ENCODE results near the gene HMCN2.
"Not testable (repeated sequence)": the region's sequence is repeated elsewhere in the genome, so short reads cannot be mapped to it uniquely, and the experiment has no call there.

Gene HMCN2

DNA sequence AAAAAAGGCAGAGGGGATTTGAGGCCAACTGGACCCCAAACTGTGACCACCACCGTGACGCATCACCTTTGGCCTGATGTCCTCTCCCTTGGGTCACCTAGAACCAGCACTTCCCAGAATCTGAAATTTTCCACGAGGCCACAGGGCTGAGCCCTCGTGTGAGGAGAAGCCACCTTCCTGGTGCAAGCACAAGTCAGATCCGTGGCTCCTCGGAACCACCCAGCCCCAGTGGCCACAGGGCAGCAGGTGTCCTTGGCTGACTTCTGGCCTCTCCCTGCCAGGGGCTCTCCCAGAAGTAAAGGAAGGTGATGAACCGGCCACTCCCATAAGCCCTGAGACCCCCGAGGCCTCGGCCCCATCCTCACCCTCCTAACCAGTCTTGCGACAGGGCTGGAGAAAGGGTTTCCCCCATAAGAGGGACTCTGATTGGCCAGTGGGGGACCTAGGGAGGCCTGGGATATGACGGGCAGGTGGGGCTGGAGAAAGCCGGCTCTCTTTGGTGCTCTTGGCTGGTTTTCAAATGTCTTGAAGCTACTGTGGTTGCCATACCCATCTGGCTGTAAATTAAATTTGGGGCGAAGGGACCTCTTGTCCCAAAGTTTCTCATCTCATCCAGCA is 20.9 kb upstream of the HMCN2 start:
- no peak for TF ChIP-seq CTCF (conservative IDR thresholded peaks at IDR 0.05; ENCODE audit: control insufficient read depth, insufficient read depth, low read depth, low read length)
- DNase-seq (ENCODE audit: low read depth), result no peak
- H3K4me3 ChIP-seq (ENCODE audit: control insufficient read depth, low read depth, low read length), result no peak overlapping the region

DNA sequence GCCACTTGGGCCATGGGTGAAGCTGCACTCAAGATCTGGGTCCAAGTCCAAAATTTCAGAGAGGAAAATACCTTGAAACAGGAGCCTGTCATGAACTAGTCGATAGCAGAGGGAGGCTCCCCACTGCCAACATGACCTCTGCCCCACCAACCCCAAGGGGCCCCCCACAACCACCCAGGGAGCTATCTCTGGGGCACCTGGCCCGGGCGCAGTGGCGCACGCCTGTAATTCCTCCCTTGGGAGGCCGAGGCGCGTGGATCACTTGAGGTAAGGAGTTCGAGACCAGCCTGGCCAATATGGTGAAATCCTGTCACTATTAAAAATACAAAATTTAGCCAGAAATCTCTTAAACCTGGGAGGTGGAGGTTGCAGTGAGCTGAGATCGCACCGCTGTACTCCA is 20.1 kb upstream of the HMCN2 start:
- no peak overlapping the region for H3K4me3 ChIP-seq (ENCODE audit: control insufficient read depth, low read depth, low read length)
- no peak for DNase-seq (ENCODE audit: low read depth)
- TF ChIP-seq CTCF (conservative IDR thresholded peaks at IDR 0.05; ENCODE audit: control insufficient read depth, insufficient read depth, low read depth, low read length), result no peak

DNA sequence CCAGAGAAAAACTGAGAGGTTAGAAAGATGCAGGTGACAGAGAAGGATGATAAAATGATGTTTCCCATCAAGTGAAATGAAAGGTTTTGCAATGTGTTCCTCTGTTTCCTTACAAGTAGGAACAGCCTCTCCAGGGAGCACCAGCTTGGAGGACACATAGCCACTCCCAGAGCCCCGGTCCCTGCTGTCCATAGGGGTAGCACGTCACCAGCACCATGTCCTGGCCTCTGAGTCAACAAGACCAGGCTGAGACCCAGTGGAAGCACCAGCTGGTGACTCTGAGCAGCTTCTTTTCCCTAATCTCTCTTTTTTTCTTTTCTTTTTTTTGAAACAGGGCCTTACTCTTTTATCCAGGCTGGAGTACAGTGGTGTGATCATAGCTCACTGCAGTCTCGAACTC is 19.4 kb upstream of the HMCN2 start:
- no peak for TF ChIP-seq CTCF (conservative IDR thresholded peaks at IDR 0.05; ENCODE audit: control insufficient read depth, insufficient read depth, low read depth, low read length)
- no peak overlapping the region for H3K4me3 ChIP-seq (ENCODE audit: control insufficient read depth, low read depth, low read length)
- DNase-seq (ENCODE audit: low read depth), result no peak

GRCh38 chr9:130254747-130255630 is 10.6 kb upstream of the HMCN2 start:
- H3K4me3 ChIP-seq (ENCODE audit: control insufficient read depth, low read depth, low read length), result no peak overlapping the region
- TF ChIP-seq CTCF (conservative IDR thresholded peaks at IDR 0.05; ENCODE audit: control insufficient read depth, insufficient read depth, low read depth, low read length), result no peak
- no peak for DNase-seq (ENCODE audit: low read depth)

DNA sequence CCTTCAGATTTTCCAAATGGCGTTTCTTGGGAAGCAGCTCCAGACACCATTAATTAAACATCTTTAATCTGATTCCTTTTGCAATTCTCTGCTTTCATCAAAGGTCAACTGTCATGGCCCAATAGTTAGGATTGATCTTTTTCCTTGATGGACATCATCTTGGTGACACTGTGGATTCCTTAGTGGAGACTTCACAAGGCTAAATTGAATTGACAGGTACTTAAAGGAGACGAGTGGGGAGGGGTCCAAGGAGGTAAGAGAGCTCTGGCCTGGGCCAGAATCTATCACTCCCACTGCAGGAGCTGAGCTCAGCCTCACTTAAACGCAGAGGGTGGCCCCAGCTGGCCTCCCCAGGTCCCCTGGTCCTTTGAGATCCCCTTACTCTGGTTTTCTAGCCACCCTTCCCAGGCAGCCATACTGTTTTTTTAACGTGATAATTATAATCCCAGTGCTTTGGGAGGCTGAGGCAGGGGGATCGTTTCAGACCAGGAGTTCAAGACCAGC is 9.9 kb upstream of the HMCN2 start:
- no peak for DNase-seq (ENCODE audit: low read depth)
- TF ChIP-seq CTCF (conservative IDR thresholded peaks at IDR 0.05; ENCODE audit: control insufficient read depth, insufficient read depth, low read depth, low read length), result no peak
- no peak overlapping the region for H3K4me3 ChIP-seq (ENCODE audit: control insufficient read depth, low read depth, low read length)

- DNase-seq (ENCODE audit: low read depth), result no peak
- H3K4me3 ChIP-seq (ENCODE audit: control insufficient read depth, low read depth, low read length), result no peak overlapping the region
Measured at GRCh38 chr9:130256644-130257043, 8.9 kb upstream of the HMCN2 start.

DNA sequence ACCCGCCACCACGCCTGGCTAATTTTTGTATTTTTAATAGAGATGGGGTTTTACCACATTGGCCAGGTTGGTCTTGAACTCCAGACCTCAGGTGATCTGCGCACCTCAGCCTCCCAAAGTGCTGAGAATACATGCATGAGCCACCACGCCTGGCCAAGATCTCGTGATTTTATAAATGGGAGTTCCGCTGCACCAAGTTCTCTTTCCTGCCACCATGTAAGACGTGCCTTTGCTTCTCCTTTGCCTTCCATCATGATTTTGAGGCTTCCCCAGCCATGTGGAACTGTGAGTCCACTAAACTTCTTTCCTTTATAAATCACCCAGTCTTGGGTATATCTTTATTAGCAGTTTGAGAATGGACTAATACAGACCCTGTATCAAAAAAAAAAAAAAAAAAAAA is 7.4 kb upstream of the HMCN2 start:
- not testable (repeated sequence) for DNase-seq (ENCODE audit: low read depth); H3K4me3 ChIP-seq (ENCODE audit: control insufficient read depth, low read depth, low read length)

More at GRCh38 chr9:130256644-130257043, 8.9 kb upstream of the HMCN2 start:
- TF ChIP-seq CTCF (conservative IDR thresholded peaks at IDR 0.05; ENCODE audit: control insufficient read depth, insufficient read depth, low read depth, low read length), result no peak

Measured in fibroblast of mammary gland (primary cell).